GM12878 (cell line): ENCODE measurements around the gene RAF1. TPM values are rescaled to one million over a fixed set of nuclear protein-coding genes. Genes with fewer than 3 reads are reported as not detected.

ENCODE experiments used
- ATAC-seq: fragments of 200-7000 bp; cut with Tn5 transposase; 3 replicates; pipeline ENCODE4 v1.9.1; 2020; ENCODE audit warnings: mild to moderate bottlenecking, moderate library complexity
- BruUV-seq: library from RNA; stranded (reverse); fragments of 400-500 nt; replicated peaks from 2 replicates; lab custom pipeline; 2021; lab: Mats Ljungman, UMichigan
- CTCF ChIA-PET: fragments of 300-600 bp; sonication (Branson Sonifier 250); formaldehyde crosslinking; extraction: SDS; loops from one replicate; lab custom pipeline; 2021; ENCODE audit warnings: inconsistent platforms; lab: Yijun Ruan, JAX
- POLR2A ChIA-PET: fragments of 350-600 bp; formaldehyde crosslinking; extraction: SDS; loops from one replicate; lab custom pipeline; 2021; ENCODE audit warnings: inconsistent platforms; lab: Charles Lee
- RAD21 ChIA-PET: fragments of 300-600 bp; sonication (Branson Sonifier 250); formaldehyde crosslinking; loops from one replicate; lab custom pipeline; 2023; ENCODE audit warnings: antibody characterized with exemption; ENCODE audit not compliant: unreplicated experiment; lab: Charles Lee
- SMC1A ChIA-PET: fragments of 300-600 bp; sonication (Branson Sonifier 250); formaldehyde crosslinking; loops from one replicate; lab custom pipeline; 2023; ENCODE audit not compliant: unreplicated experiment, uncharacterized antibody; lab: Charles Lee
- DNase-seq: peaks from one replicate; pipeline ENCODE4 v3.0.0-alpha.2; 2011; ENCODE audit warnings: low read depth, low spot score
- FAIRE-seq: peaks from 3 replicates; lab custom pipeline; 2011; peaks lifted over from hg19 to GRCh38; lab: Jason Lieb, UNC
- H2AFZ ChIP-seq: 2 replicates; pipeline ENCODE4 v1.6.0; 2011; ENCODE audit warnings: low read depth, low read length, control low read depth; ENCODE audit not compliant: control insufficient read depth
- H3K27ac ChIP-seq: 2 replicates; pipeline ENCODE4 v1.5.1; 2011; ENCODE audit warnings: control low read depth; ENCODE audit not compliant: control insufficient read depth, insufficient read depth
- H3K27me3 ChIP-seq, 2 experiments: replicated peaks in 1 of 2; 2 replicates each; pipeline versions ENCODE4 v1.6.0 to v1.6.1; 2011; ENCODE audit warnings: low read length in 1 of 2; ENCODE audit not compliant: control insufficient read depth in 2 of 2, insufficient read depth in 2 of 2
- H3K36me3 ChIP-seq, 2 experiments: 2 replicates each; pipeline ENCODE4 v1.5.1; 2011; ENCODE audit warnings: low read length in 1 of 2; ENCODE audit not compliant: control insufficient read depth in 2 of 2, insufficient read depth in 2 of 2
- H3K4me1 ChIP-seq: 2 replicates; pipeline ENCODE4 v1.6.1; 2011; ENCODE audit warnings: mild to moderate bottlenecking, low read length, moderate library complexity, mixed read lengths; ENCODE audit not compliant: control insufficient read depth, insufficient read depth
- H3K4me2 ChIP-seq: 2 replicates; pipeline ENCODE4 v1.6.0; 2011; ENCODE audit warnings: control low read depth; ENCODE audit not compliant: control insufficient read depth, insufficient read depth
- H3K4me3 ChIP-seq: fragments of 200-600 bp; sonication (generic); 2 replicates; pipeline ENCODE4 v1.5.1; 2016
- H3K79me2 ChIP-seq: 2 replicates; pipeline ENCODE4 v1.6.0; 2011; ENCODE audit warnings: low read length; ENCODE audit not compliant: control insufficient read depth, insufficient read depth
- H3K9ac ChIP-seq: 2 replicates; pipeline ENCODE4 v1.8.0; 2011; ENCODE audit warnings: low read length, control low read depth, mixed read lengths; ENCODE audit not compliant: control insufficient read depth, insufficient read depth
- H3K9me3 ChIP-seq: replicated peaks from 3 replicates; pipeline ENCODE4 v1.5.1; 2011; ENCODE audit warnings: mild to moderate bottlenecking, low read length; ENCODE audit not compliant: control insufficient read depth, insufficient read depth
- H4K20me1 ChIP-seq: 2 replicates; pipeline ENCODE4 v1.6.0; 2011; ENCODE audit not compliant: control insufficient read depth, insufficient read depth
- ASH2L ChIP-seq: fragments of 300-600, 200-600 bp; sonication (generic); IDR thresholded peaks from 2 replicates; pipeline ENCODE4 v1.6.1; 2017; ENCODE audit warnings: low read depth, mild to moderate bottlenecking, borderline replicate concordance
- BACH1 ChIP-seq: fragments of 450-650 bp; IDR thresholded peaks from 2 replicates; pipeline ENCODE4 v1.6.1; 2017; ENCODE audit warnings: mild to moderate bottlenecking, borderline replicate concordance
- CBX5 ChIP-seq: sonication (generic); IDR thresholded peaks from 2 replicates; pipeline ENCODE4 v1.6.1; 2016; ENCODE audit warnings: low read depth, moderate library complexity, mild to moderate bottlenecking, inconsistent platforms
- CHD1 ChIP-seq: IDR thresholded peaks from 2 replicates; pipeline ENCODE4 v1.6.1; 2012; ENCODE audit warnings: low read depth, low read length, improper control_type of control experiment
- HDGF ChIP-seq: fragments of 450-650 bp; IDR thresholded peaks from 2 replicates; pipeline ENCODE4 v1.6.1; 2016; ENCODE audit warnings: antibody characterized with exemption
- IKZF2 ChIP-seq, 2 experiments: fragments of 450-650 bp; IDR thresholded peaks; 2 replicates each; pipeline ENCODE4 v1.6.1; 2017; ENCODE audit warnings: mild to moderate bottlenecking in 2 of 2, moderate library complexity in 2 of 2
- JUND ChIP-seq: IDR thresholded peaks from 2 replicates; pipeline ENCODE4 v1.6.1; 2012; ENCODE audit warnings: low read depth, mild to moderate bottlenecking, low read length, improper control_type of control experiment, moderate library complexity
- KDM1A ChIP-seq: fragments of 200-600 bp; sonication (generic); IDR thresholded peaks from 2 replicates; pipeline ENCODE4 v1.6.1; 2016; ENCODE audit warnings: borderline replicate concordance
- MYB ChIP-seq: fragments of 150-350 bp; IDR thresholded peaks from 2 replicates; pipeline ENCODE4 v1.6.1; 2014; ENCODE audit warnings: mild to moderate bottlenecking, low read depth, low read length, borderline replicate concordance
- MYC ChIP-seq: IDR thresholded peaks from 2 replicates; pipeline ENCODE4 v1.6.1; 2011; ENCODE audit warnings: mild to moderate bottlenecking, low read length, moderate library complexity, inconsistent platforms; ENCODE audit not compliant: insufficient read depth, insufficient replicate concordance, insufficient read length, severe bottlenecking
- NBN ChIP-seq: fragments of 450-650 bp; IDR thresholded peaks from 2 replicates; pipeline ENCODE4 v1.6.1; 2016
- RAD51 ChIP-seq: fragments of 450-650 bp; IDR thresholded peaks from 2 replicates; pipeline ENCODE4 v1.6.1; 2016; ENCODE audit warnings: moderate library complexity, mild to moderate bottlenecking, inconsistent platforms
- SMARCA5 ChIP-seq: fragments of 450-650 bp; IDR thresholded peaks from 2 replicates; pipeline ENCODE4 v1.6.1; 2017; ENCODE audit warnings: mild to moderate bottlenecking
- TAF1 ChIP-seq: IDR thresholded peaks from 2 replicates; pipeline ENCODE4 v1.6.1; 2011; ENCODE audit warnings: mild to moderate bottlenecking, low read depth, low read length, borderline replicate concordance
- ZNF274 ChIP-seq: IDR thresholded peaks from one replicate; pipeline ENCODE4 v1.8.0; 2011; ENCODE audit not compliant: insufficient read length, insufficient read depth
- WGBS: methylation state at CpG from one replicate; pipeline ENCODE4 v1.1.6; 2016; ENCODE audit warnings: low lambda C conversion rate; ENCODE audit not compliant: insufficient replicate concordance, insufficient coverage; ENCODE audit errors: missing lambda C conversion rate; 5-methylcytosine and 5-hydroxymethylcytosine counted together
- in situ Hi-C: fragments of 300-500 bp; cut with MboI; formaldehyde crosslinking; loops from 9 replicates; pipeline ENCODE4 v1.14.3; 2018; ENCODE audit warnings: mixed read lengths
- intact Hi-C: fragments of 100-400 bp; cut with micrococcal nuclease; formaldehyde crosslinking; loops from one replicate; pipeline ENCODE4 v1.14.2; 2022; ENCODE audit not compliant: unreplicated experiment
- polyA plus RNA-seq, 11 experiments: library from polyadenylated mRNA; depleted of rRNA in 4 of 11; unstranded in 6 of 11; stranded (reverse) in 5 of 11; fragments of >200 nt; fragmentation: Nextera tagmentation in 4 of 11; fragmentation: Illumina TruSeq in 1 of 11; extraction: Ambion mirVana in 4 of 11; extraction: Trizol in 1 of 11; gene quantifications; 1 replicate in 1 of 11; 2 replicates in 10 of 11; pipeline versions ENCODE4 v1.2.1 to v1.2.3, GENCODE V29; 2011 to 2016; ENCODE audit warnings: inconsistent platforms in 2 of 11, missing spikeins in 2 of 11, low read depth in 1 of 11
- total RNA-seq, 4 experiments: library from RNA; depleted of rRNA in 3 of 4; stranded (reverse); fragments of >200 nt in 3 of 4; fragmentation: Illumina TruSeq in 1 of 4; extraction: Trizol in 1 of 4; gene quantifications; 2 replicates each; pipeline versions ENCODE4 v1.2.1 to v1.2.3, GENCODE V29; 2013 to 2021
- TF ChIP-seq, protein P1 (sequence below): fragments of 450-650 bp; formaldehyde crosslinking; IDR thresholded peaks from 2 replicates; pipeline ENCODE4 v1.4.0; 2022; ENCODE audit warnings: mild to moderate bottlenecking, moderate library complexity
- TF ChIP-seq, protein P2 (sequence below): fragments of 450-650 bp; IDR thresholded peaks from 2 replicates; pipeline ENCODE4 v1.6.1; 2016; ENCODE audit warnings: mild to moderate bottlenecking
- TF ChIP-seq, protein P3 (sequence below): fragments of 450-650 bp; conservative IDR thresholded peaks from 2 replicates; pipeline ENCODE4 v1.6.1; 2017; ENCODE audit warnings: mild to moderate bottlenecking, moderate library complexity

RAF1 gene
- total and polyA plus RNA-seq, 10 of the 15 experiments (the other 5 are each of a cell fraction or from before 2014, with no cell fraction given), result 20.4 to 151 (median 77.8) TPM

DNA sequence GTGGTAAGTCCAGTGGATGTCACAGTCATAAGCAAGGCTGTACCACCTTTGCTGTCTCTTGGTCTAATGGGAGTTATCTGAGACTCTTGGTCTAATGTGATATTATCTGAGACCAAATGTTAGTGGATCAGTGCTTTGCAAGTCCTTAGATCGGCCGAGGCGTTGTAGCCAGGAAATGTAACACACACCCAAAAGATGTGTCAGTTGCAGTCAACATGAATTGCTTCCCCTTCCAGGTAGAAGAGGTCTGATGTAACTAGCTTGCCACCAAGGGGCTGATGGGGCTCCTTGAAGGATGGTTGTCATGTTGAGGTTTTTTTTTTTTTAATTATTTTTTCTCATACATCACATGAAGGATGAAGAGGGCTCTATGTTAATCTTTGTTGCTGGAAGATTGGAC lies 45.4 kb upstream of the RAF1 start (continued):
- TF ChIP-seq, protein P1, sequence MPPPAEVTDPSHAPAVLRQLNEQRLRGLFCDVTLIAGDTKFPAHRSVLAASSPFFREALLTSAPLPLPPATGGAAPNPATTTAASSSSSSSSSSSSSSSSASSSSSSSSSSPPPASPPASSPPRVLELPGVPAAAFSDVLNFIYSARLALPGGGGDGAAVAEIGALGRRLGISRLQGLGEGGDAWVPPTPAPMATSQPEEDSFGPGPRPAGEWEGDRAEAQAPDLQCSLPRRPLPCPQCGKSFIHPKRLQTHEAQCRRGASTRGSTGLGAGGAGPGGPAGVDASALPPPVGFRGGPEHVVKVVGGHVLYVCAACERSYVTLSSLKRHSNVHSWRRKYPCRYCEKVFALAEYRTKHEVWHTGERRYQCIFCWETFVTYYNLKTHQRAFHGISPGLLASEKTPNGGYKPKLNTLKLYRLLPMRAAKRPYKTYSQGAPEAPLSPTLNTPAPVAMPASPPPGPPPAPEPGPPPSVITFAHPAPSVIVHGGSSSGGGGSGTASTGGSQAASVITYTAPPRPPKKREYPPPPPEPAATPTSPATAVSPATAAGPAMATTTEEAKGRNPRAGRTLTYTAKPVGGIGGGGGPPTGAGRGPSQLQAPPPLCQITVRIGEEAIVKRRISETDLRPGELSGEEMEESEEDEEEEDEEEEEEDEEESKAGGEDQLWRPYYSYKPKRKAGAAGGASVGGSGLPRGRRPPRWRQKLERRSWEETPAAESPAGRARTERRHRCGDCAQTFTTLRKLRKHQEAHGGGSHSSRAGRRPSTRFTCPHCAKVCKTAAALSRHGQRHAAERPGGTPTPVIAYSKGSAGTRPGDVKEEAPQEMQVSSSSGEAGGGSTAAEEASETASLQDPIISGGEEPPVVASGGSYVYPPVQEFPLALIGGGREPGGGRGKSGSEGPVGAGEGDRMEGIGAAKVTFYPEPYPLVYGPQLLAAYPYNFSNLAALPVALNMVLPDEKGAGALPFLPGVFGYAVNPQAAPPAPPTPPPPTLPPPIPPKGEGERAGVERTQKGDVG (CRISPR knock-in tag), result no peak
- no peak for TF ChIP-seq ASH2L
- no peak for TF ChIP-seq HDGF

DNA sequence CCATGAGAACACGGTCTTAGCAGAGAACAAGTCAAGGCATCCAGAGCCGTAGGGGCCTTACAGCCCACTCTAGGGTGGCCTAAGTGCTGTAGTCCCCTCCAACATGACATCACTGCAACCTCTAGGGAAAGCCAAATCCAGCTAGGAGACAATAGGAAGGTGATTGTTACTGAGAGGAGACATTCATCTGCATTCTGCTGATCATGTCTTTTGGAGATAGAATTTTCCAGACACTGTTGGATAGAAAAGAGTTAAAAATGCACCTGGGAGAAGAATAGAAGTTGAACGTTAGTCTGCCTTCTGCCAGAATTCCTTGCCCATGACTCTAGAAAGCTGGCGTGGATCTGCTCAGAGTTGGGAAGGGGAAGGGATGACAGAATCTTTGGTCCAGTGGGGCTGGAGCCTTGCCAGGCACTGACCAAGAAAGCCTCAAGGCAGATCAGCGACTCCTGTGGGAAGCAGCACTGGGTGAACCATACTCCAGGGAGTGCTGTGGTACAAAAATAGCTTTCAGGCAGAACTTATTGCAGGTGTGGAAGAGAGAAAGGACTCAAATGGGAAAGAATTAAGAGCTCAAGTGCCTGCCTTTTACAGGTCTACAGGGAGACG lies 44.8 kb upstream of the RAF1 start:
- no peak for TF ChIP-seq KDM1A
- TF ChIP-seq MYB, result no peak
- no peak for TF ChIP-seq TAF1
- TF ChIP-seq, protein P2, sequence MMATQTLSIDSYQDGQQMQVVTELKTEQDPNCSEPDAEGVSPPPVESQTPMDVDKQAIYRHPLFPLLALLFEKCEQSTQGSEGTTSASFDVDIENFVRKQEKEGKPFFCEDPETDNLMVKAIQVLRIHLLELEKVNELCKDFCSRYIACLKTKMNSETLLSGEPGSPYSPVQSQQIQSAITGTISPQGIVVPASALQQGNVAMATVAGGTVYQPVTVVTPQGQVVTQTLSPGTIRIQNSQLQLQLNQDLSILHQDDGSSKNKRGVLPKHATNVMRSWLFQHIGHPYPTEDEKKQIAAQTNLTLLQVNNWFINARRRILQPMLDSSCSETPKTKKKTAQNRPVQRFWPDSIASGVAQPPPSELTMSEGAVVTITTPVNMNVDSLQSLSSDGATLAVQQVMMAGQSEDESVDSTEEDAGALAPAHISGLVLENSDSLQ, result no peak
- TF ChIP-seq, protein P3, sequence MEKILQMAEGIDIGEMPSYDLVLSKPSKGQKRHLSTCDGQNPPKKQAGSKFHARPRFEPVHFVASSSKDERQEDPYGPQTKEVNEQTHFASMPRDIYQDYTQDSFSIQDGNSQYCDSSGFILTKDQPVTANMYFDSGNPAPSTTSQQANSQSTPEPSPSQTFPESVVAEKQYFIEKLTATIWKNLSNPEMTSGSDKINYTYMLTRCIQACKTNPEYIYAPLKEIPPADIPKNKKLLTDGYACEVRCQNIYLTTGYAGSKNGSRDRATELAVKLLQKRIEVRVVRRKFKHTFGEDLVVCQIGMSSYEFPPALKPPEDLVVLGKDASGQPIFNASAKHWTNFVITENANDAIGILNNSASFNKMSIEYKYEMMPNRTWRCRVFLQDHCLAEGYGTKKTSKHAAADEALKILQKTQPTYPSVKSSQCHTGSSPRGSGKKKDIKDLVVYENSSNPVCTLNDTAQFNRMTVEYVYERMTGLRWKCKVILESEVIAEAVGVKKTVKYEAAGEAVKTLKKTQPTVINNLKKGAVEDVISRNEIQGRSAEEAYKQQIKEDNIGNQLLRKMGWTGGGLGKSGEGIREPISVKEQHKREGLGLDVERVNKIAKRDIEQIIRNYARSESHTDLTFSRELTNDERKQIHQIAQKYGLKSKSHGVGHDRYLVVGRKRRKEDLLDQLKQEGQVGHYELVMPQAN, result no peak
- TF ChIP-seq CHD1, result no peak
- TF ChIP-seq NBN, result no peak
- no peak for TF ChIP-seq IKZF2 (IDR thresholded peaks at IDR 0.05)
- no peak for TF ChIP-seq SMARCA5
- no peak for TF ChIP-seq JUND
- TF ChIP-seq RAD51, result no peak
- no peak for TF ChIP-seq CBX5
- no peak for TF ChIP-seq MYC
- TF ChIP-seq BACH1, result no peak
- no peak for TF ChIP-seq ZNF274
- Histone ChIP-seq H3K4me3 (no peak overlapping the region), H2AFZ (no peak overlapping the region), H3K4me2 (no peak overlapping the region), H4K20me1 (no peaks in the 10 kb centered on the region; the same call in 1 of the 2 replicates), H3K4me1 (no peaks in the 10 kb centered on the region), H3K27ac (no peak overlapping the region), H3K9me3 (no peaks in the 10 kb centered on the region), H3K9ac (no peak overlapping the region), H3K79me2 (no peaks in the 10 kb centered on the region), H3K27me3 (no peaks in the 10 kb centered on the region; a peak in 1 of 4 replicates), H3K36me3 (no peaks in the 10 kb centered on the region)
- ChIA-PET CTCF (interaction anchor here (0.8 to 2.1 kb wide), 4 partner anchors 12 to 224 kb away, joined by 4 to 5 read pairs (median 4); partner anchors contain the start of gene TSEN2), RAD21 (no interaction called here), POLR2A (no interaction called here), SMC1A (interaction anchor here (0.6 to 2.7 kb wide), 3 partner anchors 11 to 97 kb away, joined by 3 to 10 read pairs (median 6); no protein-coding TSS in a partner anchor)
- intact Hi-C loops, result no loop called here
- 17% methylated on average over 6 of the region's 6 CpGs for WGBS
- BruUV-seq, result no TSS peak
- in situ Hi-C loops, result loop anchor here (25.0 kb wide), 1 partner anchor 571 kb away; no protein-coding TSS in a partner anchor
- DNase-seq, result no peak
- no peak for FAIRE-seq
- ATAC-seq, result no peak
